ENCODE measurements around the gene MAPK10.

MAPK10 gene

GRCh38 chr4:86101410-86101809, 258.4 kb downstream of the MAPK10 start:
- TF ChIP-seq REST (IDR thresholded peaks at IDR 0.05; ENCODE audit: low read depth) (no peak), EP300 (IDR thresholded peaks at IDR 0.05; ENCODE audit: borderline replicate concordance) (no peak), TEAD4 (IDR thresholded peaks at IDR 0.05) (no peak), EGR1 (IDR thresholded peaks at IDR 0.05) (no peak), CREB1 (IDR thresholded peaks at IDR 0.05; ENCODE audit: low read depth) (no peak), YY1 (IDR thresholded peaks at IDR 0.05; ENCODE audit: low read depth) (no peak), TAF1 (IDR thresholded peaks at IDR 0.05; ENCODE audit: low read depth) (no peak), RAD21 (IDR thresholded peaks at IDR 0.05; ENCODE audit: low read depth) (no peak), ZBTB7A (IDR thresholded peaks at IDR 0.05; ENCODE audit: low read depth) (no peak), TCF12 (IDR thresholded peaks at IDR 0.05; ENCODE audit: low read depth) (no peak), MAX (IDR thresholded peaks at IDR 0.05) (no peak), USF1 (IDR thresholded peaks at IDR 0.05) (no peak), FOXM1 (IDR thresholded peaks at IDR 0.05; ENCODE audit: borderline replicate concordance, low read depth) (no peak), CEBPB (IDR thresholded peaks at IDR 0.05) (no peak)

GRCh38 chr4:86100539-86101215, 259.2 kb downstream of the MAPK10 start:
- no peak for TF ChIP-seq EP300 (IDR thresholded peaks at IDR 0.05; ENCODE audit: borderline replicate concordance)

- TF ChIP-seq TAF1 (IDR thresholded peaks at IDR 0.05; ENCODE audit: low read depth) (no peak), EGR1 (IDR thresholded peaks at IDR 0.05) (no peak), TCF12 (IDR thresholded peaks at IDR 0.05; ENCODE audit: low read depth) (no peak), YY1 (IDR thresholded peaks at IDR 0.05; ENCODE audit: low read depth) (no peak), NFIC (IDR thresholded peaks at IDR 0.05) (no peak), REST (IDR thresholded peaks at IDR 0.05; ENCODE audit: low read depth) (no peak), ZBTB7A (IDR thresholded peaks at IDR 0.05; ENCODE audit: low read depth) (no peak), USF1 (IDR thresholded peaks at IDR 0.05) (no peak), CREB1 (IDR thresholded peaks at IDR 0.05; ENCODE audit: low read depth) (no peak), CEBPB (IDR thresholded peaks at IDR 0.05) (no peak), FOXM1 (IDR thresholded peaks at IDR 0.05; ENCODE audit: borderline replicate concordance, low read depth) (no peak), RAD21 (IDR thresholded peaks at IDR 0.05; ENCODE audit: low read depth) (no peak), TEAD4 (IDR thresholded peaks at IDR 0.05) (no peak)
These were observed 260.5 kb downstream of the MAPK10 start for GRCh38 chr4:86099348-86099747.

GRCh38 chr4:86098691-86099090, 261.2 kb downstream of the MAPK10 start:
- TF ChIP-seq CEBPB (IDR thresholded peaks at IDR 0.05) (no peak), FOXM1 (IDR thresholded peaks at IDR 0.05; ENCODE audit: borderline replicate concordance, low read depth) (no peak), NFIC (IDR thresholded peaks at IDR 0.05) (no peak), REST (IDR thresholded peaks at IDR 0.05; ENCODE audit: low read depth) (no peak), EGR1 (IDR thresholded peaks at IDR 0.05) (no peak), MAX (IDR thresholded peaks at IDR 0.05) (no peak), CREB1 (IDR thresholded peaks at IDR 0.05; ENCODE audit: low read depth) (no peak), YY1 (IDR thresholded peaks at IDR 0.05; ENCODE audit: low read depth) (no peak), TAF1 (IDR thresholded peaks at IDR 0.05; ENCODE audit: low read depth) (no peak)

GRCh38 chr4:86096373-86096772, 263.5 kb downstream of the MAPK10 start:
- no peak for TF ChIP-seq NFIC (IDR thresholded peaks at IDR 0.05)
- no peak for TF ChIP-seq MAX (IDR thresholded peaks at IDR 0.05)
- no peak for TF ChIP-seq TCF12 (IDR thresholded peaks at IDR 0.05; ENCODE audit: low read depth)
- TF ChIP-seq EGR1 (IDR thresholded peaks at IDR 0.05): no peak
- TF ChIP-seq TAF1 (IDR thresholded peaks at IDR 0.05; ENCODE audit: low read depth): no peak
- no peak for TF ChIP-seq CEBPB (IDR thresholded peaks at IDR 0.05)
- TF ChIP-seq REST (IDR thresholded peaks at IDR 0.05; ENCODE audit: low read depth): no peak
- no peak for TF ChIP-seq FOXM1 (IDR thresholded peaks at IDR 0.05; ENCODE audit: borderline replicate concordance, low read depth)
- TF ChIP-seq RAD21 (IDR thresholded peaks at IDR 0.05; ENCODE audit: low read depth): no peak
- TF ChIP-seq ZBTB7A (IDR thresholded peaks at IDR 0.05; ENCODE audit: low read depth): no peak
- no peak for TF ChIP-seq CREB1 (IDR thresholded peaks at IDR 0.05; ENCODE audit: low read depth)
- no peak for TF ChIP-seq EP300 (IDR thresholded peaks at IDR 0.05; ENCODE audit: borderline replicate concordance)
- no peak for TF ChIP-seq YY1 (IDR thresholded peaks at IDR 0.05; ENCODE audit: low read depth)
- no peak for TF ChIP-seq USF1 (IDR thresholded peaks at IDR 0.05)
- TF ChIP-seq TEAD4 (IDR thresholded peaks at IDR 0.05): no peak

Data from Ishikawa (cell line).